ENCODE results near the gene STUM. TPM values are rescaled to one million over a fixed set of nuclear protein-coding genes. Genes with fewer than 3 reads are reported as not detected.
"Not testable (repeated sequence)": the region's sequence is repeated elsewhere in the genome, so short reads cannot be mapped to it uniquely, and the experiment has no call there.

The STUM gene, protein sequence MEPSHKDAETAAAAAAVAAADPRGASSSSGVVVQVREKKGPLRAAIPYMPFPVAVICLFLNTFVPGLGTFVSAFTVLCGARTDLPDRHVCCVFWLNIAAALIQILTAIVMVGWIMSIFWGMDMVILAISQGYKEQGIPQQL
- total RNA-seq, result 1 to 10 TPM; 1.3 to 1.6 TPM

DNA sequence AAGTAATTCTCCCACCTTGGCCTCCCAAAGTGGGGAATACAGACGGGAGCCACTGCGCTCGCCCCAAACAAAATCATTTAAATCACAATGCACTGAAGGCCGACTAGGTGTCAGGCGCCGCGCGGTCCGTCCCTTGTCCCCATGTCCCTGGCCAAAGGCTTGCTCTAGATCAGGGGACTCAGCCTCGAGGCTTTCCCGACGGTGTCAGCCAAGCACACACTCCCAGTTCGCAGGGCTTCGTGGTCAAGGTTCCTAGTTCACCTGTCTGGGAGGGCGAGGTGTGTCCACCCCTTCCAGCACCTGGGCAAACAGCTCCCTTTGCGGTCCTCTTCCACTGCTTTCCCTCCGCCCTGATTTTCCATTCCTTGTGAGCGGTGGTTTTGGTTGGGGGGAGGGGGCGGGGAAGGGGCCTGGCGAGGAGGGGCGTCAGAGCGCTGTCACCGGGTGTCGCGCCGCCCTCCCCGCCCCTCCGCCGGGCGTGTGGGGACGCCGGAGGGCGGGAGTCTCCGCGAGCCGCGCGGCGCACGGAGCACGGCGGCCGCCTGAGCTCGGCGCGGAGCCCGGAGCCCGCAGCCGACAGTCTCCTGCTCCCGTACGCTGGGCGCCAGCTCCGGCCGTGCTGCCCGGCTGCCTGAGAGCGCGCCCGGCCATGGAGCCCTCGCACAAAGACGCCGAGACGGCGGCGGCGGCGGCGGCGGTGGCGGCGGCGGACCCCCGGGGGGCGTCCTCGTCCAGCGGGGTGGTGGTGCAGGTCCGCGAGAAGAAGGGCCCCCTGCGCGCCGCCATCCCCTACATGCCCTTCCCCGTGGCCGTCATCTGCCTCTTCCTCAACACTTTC lies at the start of gene STUM:
STUM (plus strand) TSS at position 509 of the 838 bp plus-strand sequence; CDS start at position 650, 141 bp downstream.
- TF ChIP-seq, protein P1, sequence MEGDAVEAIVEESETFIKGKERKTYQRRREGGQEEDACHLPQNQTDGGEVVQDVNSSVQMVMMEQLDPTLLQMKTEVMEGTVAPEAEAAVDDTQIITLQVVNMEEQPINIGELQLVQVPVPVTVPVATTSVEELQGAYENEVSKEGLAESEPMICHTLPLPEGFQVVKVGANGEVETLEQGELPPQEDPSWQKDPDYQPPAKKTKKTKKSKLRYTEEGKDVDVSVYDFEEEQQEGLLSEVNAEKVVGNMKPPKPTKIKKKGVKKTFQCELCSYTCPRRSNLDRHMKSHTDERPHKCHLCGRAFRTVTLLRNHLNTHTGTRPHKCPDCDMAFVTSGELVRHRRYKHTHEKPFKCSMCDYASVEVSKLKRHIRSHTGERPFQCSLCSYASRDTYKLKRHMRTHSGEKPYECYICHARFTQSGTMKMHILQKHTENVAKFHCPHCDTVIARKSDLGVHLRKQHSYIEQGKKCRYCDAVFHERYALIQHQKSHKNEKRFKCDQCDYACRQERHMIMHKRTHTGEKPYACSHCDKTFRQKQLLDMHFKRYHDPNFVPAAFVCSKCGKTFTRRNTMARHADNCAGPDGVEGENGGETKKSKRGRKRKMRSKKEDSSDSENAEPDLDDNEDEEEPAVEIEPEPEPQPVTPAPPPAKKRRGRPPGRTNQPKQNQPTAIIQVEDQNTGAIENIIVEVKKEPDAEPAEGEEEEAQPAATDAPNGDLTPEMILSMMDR (IDR thresholded peaks at IDR 0.05), result no peak
- peak in 1 of 3 donors; percentile 22 for TF ChIP-seq POLR2A (IDR thresholded peaks at IDR 0.05)
- DNase-seq (peak; percentile 28 to 62 (median 42)), ATAC-seq (peak; percentile 67)
- intact Hi-C loops (cut with DNase I), result no loop called here
- Histone ChIP-seq H3K36me3 (replicated peaks in 1 of 2; ENCODE audit: insufficient read depth in 1 of 2, low read depth in 2 of 2) (no peaks in the 10 kb centered on the region), H3K4me1 (peaks cover 30% of the 10 kb centered on the region), H3K27me3 (no peaks in the 10 kb centered on the region), H3K4me3 (peak within 1 kb of the TSS; percentile 3 to 6), H3K27ac (peak within 1 kb of the TSS in 1 of 4 donors; percentile 14), H3K9me3 (no peaks in the 10 kb centered on the region)
- WGBS, 2 donors, result 0 to 2% methylated on average over 37 to 57 of the region's 82 CpGs

DNA sequence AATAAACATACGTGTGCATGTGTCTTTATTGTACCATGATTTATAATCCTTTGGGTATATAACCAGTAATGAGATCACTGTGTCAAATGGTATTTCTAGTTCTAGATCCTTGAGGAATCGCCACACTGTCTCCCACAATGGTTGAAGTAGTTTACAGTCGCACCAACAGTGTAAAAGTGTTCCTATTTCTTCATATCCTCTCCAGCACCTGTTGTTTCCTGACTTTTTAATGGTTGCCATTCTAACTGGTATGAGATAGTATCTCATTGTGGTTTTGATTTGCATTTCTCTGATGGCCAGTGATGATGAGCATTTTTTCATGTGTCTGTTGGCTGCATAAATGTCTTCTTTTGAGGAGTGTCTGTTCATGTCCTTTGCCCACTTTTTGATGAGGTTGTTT lies 48.9 kb upstream of the STUM start:
- H3K27me3 ChIP-seq; ATAC-seq; intact Hi-C loops (cut with DNase I); H3K27ac ChIP-seq; DNase-seq; H3K36me3 ChIP-seq (replicated peaks in 1 of 2; ENCODE audit: insufficient read depth in 1 of 2, low read depth in 2 of 2); H3K9me3 ChIP-seq; H3K4me3 ChIP-seq: not testable (repeated sequence)
- WGBS, 2 donors, result 94% methylated on average over 3 of the region's 3 CpGs
- peaks cover 12% of the 10 kb centered on the region for H3K4me1 ChIP-seq

DNA sequence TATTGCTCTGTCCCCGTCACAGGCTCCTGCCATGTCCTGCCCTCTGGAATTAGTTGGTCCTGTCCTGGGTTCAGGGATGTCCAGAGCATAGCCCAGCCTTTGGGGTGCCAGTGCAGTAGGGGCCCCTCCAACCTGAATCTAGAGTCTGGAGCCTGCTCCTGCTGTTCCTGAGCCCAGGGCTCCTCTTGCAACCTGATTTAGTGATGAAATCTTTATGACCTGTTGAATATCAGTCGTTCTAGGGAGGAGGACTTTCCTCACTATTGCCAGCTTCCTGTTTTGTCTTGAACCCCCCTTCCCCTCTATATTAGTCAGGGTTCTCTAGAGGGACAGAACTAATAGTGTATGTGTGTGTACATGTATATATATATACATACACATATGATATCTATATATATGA lies 42.5 kb upstream of the STUM start:
- ATAC-seq, result no peak
- Histone ChIP-seq H3K4me1 (no peaks in the 10 kb centered on the region), H3K27me3 (no peaks in the 10 kb centered on the region), H3K4me3 (no peak overlapping the region), H3K36me3 (replicated peaks in 1 of 2; ENCODE audit: insufficient read depth in 1 of 2, low read depth in 2 of 2) (no peaks in the 10 kb centered on the region), H3K27ac (no peak overlapping the region), H3K9me3 (no peaks in the 10 kb centered on the region)
- TF ChIP-seq, protein P1 (IDR thresholded peaks at IDR 0.05), result no peak
- WGBS, 2 donors, result 83% methylated on average over 2 of the region's 2 CpGs
- DNase-seq, result no peak
- intact Hi-C loops (cut with DNase I), result no loop called here

DNA sequence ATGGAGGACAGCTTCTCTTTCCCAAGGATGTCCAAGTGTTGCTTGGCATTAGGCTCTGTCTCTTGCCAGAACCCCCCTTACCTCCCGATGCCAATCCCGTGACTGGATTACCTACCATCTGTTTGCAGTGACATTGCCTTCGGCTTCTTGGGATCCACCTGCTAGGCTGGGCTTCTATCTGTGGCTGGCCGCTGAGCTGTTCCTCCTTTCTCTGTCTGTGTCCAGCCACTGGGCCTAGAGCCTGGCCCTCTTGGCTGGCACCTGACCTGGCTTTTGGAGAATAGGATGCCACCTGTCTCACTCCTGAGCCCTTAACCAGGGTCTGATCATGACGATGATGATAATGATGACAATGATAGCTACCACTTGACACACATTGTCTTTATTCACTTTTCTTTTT lies 41.6 kb upstream of the STUM start:
- no peak overlapping the region for H3K4me3 ChIP-seq
- ATAC-seq (no peak), DNase-seq (no peak)
- intact Hi-C loops (cut with DNase I), result no loop called here
- H3K27me3 ChIP-seq, result no peaks in the 10 kb centered on the region
- no peaks in the 10 kb centered on the region for H3K4me1 ChIP-seq
- H3K9me3 ChIP-seq, result no peaks in the 10 kb centered on the region
- H3K36me3 ChIP-seq (replicated peaks in 1 of 2; ENCODE audit: insufficient read depth in 1 of 2, low read depth in 2 of 2), result no peaks in the 10 kb centered on the region
- TF ChIP-seq POLR2A (IDR thresholded peaks at IDR 0.05), result no peak
- TF ChIP-seq, protein P1 (IDR thresholded peaks at IDR 0.05), result no peak
- WGBS, 2 donors, result 88 to 89% methylated on average over 5 of the region's 5 CpGs
- no peak overlapping the region for H3K27ac ChIP-seq

DNA sequence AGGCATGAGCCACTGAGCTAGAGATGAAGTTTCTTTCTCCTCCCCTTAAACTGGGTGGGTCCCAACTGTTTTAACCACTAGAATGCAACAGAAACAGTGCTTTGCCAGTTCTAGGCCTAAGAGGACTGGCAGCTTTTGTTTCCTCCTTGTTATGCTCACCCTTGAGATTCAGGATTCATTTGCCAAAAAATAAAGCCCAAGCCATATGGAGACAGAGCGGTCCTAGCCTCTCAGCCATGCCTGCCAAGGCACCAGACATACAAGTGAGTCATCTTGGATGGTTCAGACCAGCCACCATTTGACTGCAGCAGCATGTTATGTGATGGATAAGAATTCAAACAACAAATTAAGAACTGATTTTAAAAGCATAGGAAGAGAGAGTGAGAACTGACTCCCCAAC lies 38.1 kb upstream of the STUM start:
- H3K27me3 ChIP-seq, result no peaks in the 10 kb centered on the region
- ATAC-seq (no peak), DNase-seq (no peak)
- no peaks in the 10 kb centered on the region for H3K36me3 ChIP-seq (replicated peaks in 1 of 2; ENCODE audit: insufficient read depth in 1 of 2, low read depth in 2 of 2)
- H3K9me3 ChIP-seq, result no peaks in the 10 kb centered on the region
- H3K4me3 ChIP-seq, result no peak overlapping the region
- no peak for TF ChIP-seq POLR2A (IDR thresholded peaks at IDR 0.05)
- TF ChIP-seq, protein P1 (IDR thresholded peaks at IDR 0.05), result no peak
- intact Hi-C loops (cut with DNase I), result no loop called here
- H3K27ac ChIP-seq, result no peak overlapping the region
- 89 to 95% methylated on average over 1 of the region's 1 CpG for WGBS, 2 donors
- no peaks in the 10 kb centered on the region for H3K4me1 ChIP-seq
